ENCODE results near the gene C6orf136. TPM values are rescaled to one million over a fixed set of nuclear protein-coding genes. Genes with fewer than 3 reads are reported as not detected.
"Not testable (repeated sequence)": the region's sequence is repeated elsewhere in the genome, so short reads cannot be mapped to it uniquely, and the experiment has no call there.

The C6orf136 gene
- polyA plus RNA-seq (6.7 to 8.7 TPM (median 7.8 TPM) in 3 replicates), polyA minus RNA-seq (12.0 to 16.0 TPM (median 13.8 TPM) in 3 replicates)
- polyA plus RNA-seq (2011; ENCODE audit: low read depth) = 20.8 TPM
- polyA plus RNA-seq (2011; cell fraction: cytosol; rRNA removed) = 8.2 and 8.4 TPM in 2 replicates
- 16.8 and 19.2 TPM in 2 replicates for polyA plus RNA-seq (2011; cell fraction: nucleus; rRNA removed)
- 11.1 and 21.4 TPM in 2 replicates for polyA plus RNA-seq (2012; ENCODE audit: low replicate concordance)
- 5.6 TPM for polyA minus RNA-seq (2011; cell fraction: cytosol; rRNA and poly(A)+ RNA removed)
- 2.3 and 3.5 TPM in 2 replicates for polyA minus RNA-seq (2011; cell fraction: nucleus; rRNA and poly(A)+ RNA removed)

- peaks cover 21% of the 10 kb centered on the region for H3K79me2 ChIP-seq (ENCODE audit: control insufficient read depth, insufficient read depth, low read length)
- H4K20me1 ChIP-seq (ENCODE audit: control insufficient read depth, extremely low read depth, insufficient read depth, low read length) = no peaks in the 10 kb centered on the region
- no peaks in the 10 kb centered on the region for H3K9me3 ChIP-seq (ENCODE audit: control insufficient read depth, low read depth, low read length)
- H3K36me3 ChIP-seq (ENCODE audit: control insufficient read depth in 2 of 2, extremely low read depth in 1 of 2, insufficient read depth in 2 of 2, low read length in 2 of 2) = peaks cover 8 to 14% of the 10 kb centered on the region in 2 experiments
- no peaks in the 10 kb centered on the region for H3K27me3 ChIP-seq (ENCODE audit: control insufficient read depth, extremely low read depth, insufficient read depth, low read length)
- peak; percentile 58 for DNase-seq (ENCODE audit: low read depth, low spot score)
- H3K4me1 ChIP-seq (ENCODE audit: control insufficient read depth, extremely low read depth, insufficient read depth, low read length) = peaks cover 12% of the 10 kb centered on the region
- peak within 1 kb of the TSS; percentile 85 to 99 (median 90) for H3K4me3 ChIP-seq (ENCODE audit: control insufficient read depth in 2 of 3, extremely low read depth in 1 of 3, insufficient read depth in 2 of 3, low read depth in 1 of 3, low read length in 3 of 3)
- dilution Hi-C loops (cut with MboI; ENCODE audit: extremely low pct_ligation_motif_present, low sequenced_read_pairs) = no loop called here
- H3K4me2 ChIP-seq (ENCODE audit: control insufficient read depth, extremely low read depth, insufficient read depth, low read depth, low read length) = peak within 1 kb of the TSS; percentile 96
- FAIRE-seq = no peak
- peak within 1 kb of the TSS; percentile 70 for H3K27ac ChIP-seq (ENCODE audit: control insufficient read depth, insufficient read depth, low read length)
- H3K9ac ChIP-seq (ENCODE audit: control insufficient read depth, extremely low read depth, insufficient read depth, low read length) = peak within 1 kb of the TSS; percentile 87
- TF ChIP-seq CTCF (optimal IDR thresholded peaks at IDR 0.05 in 1 of 3, IDR thresholded peaks at IDR 0.05 in 1 of 3, conservative IDR thresholded peaks at IDR 0.05 in 1 of 3; ENCODE audit: extremely low read depth in 1 of 3, insufficient read depth in 2 of 3, low read length in 3 of 3) = no peak
- TF ChIP-seq EZH2 (IDR thresholded peaks at IDR 0.05; ENCODE audit: low read length) = no peak
- peak within 1 kb of the TSS; percentile 90 for H2AFZ ChIP-seq (ENCODE audit: control insufficient read depth, low read length)
- peaks cover 2% of the 10 kb centered on the region for H3K9me1 ChIP-seq (ENCODE audit: control insufficient read depth, extremely low read depth, insufficient read depth, low read length)
Measured at GRCh38 chr6:30646450-30647241, at the start of gene C6orf136. Gene C6orf136, plus strand, starts transcription at chr6:30647133. Its CDS starts 99 bp downstream, at chr6:30647232.

- dilution Hi-C loops (cut with MboI; ENCODE audit: extremely low pct_ligation_motif_present, low sequenced_read_pairs); H3K9ac ChIP-seq (ENCODE audit: control insufficient read depth, extremely low read depth, insufficient read depth, low read length); H4K20me1 ChIP-seq (ENCODE audit: control insufficient read depth, extremely low read depth, insufficient read depth, low read length); H3K9me1 ChIP-seq (ENCODE audit: control insufficient read depth, extremely low read depth, insufficient read depth, low read length); H3K27me3 ChIP-seq (ENCODE audit: control insufficient read depth, extremely low read depth, insufficient read depth, low read length); H3K4me1 ChIP-seq (ENCODE audit: control insufficient read depth, extremely low read depth, insufficient read depth, low read length); H3K9me3 ChIP-seq (ENCODE audit: control insufficient read depth, low read depth, low read length); DNase-seq (ENCODE audit: low read depth, low spot score); H3K27ac ChIP-seq (ENCODE audit: control insufficient read depth, insufficient read depth, low read length); H3K4me2 ChIP-seq (ENCODE audit: control insufficient read depth, extremely low read depth, insufficient read depth, low read depth, low read length); H2AFZ ChIP-seq (ENCODE audit: control insufficient read depth, low read length); H3K4me3 ChIP-seq (ENCODE audit: control insufficient read depth in 2 of 3, extremely low read depth in 1 of 3, insufficient read depth in 2 of 3, low read depth in 1 of 3, low read length in 3 of 3): not testable (repeated sequence)
- peaks cover 15% of the 10 kb centered on the region for H3K79me2 ChIP-seq (ENCODE audit: control insufficient read depth, insufficient read depth, low read length)
- H3K36me3 ChIP-seq (ENCODE audit: control insufficient read depth in 2 of 2, extremely low read depth in 1 of 2, insufficient read depth in 2 of 2, low read length in 2 of 2) = peaks cover 16 to 36% of the 10 kb centered on the region in 2 experiments
- FAIRE-seq = peak; percentile 76
- TF ChIP-seq CTCF (optimal IDR thresholded peaks at IDR 0.05 in 1 of 3, IDR thresholded peaks at IDR 0.05 in 1 of 3, conservative IDR thresholded peaks at IDR 0.05 in 1 of 3; ENCODE audit: extremely low read depth in 1 of 3, insufficient read depth in 2 of 3, low read length in 3 of 3) = peak; percentile 69 to 96 (median 91)
Measured at GRCh38 chr6:30597315-30598144, 49.4 kb upstream of the C6orf136 start.

Measured in keratinocyte (primary cell).